ENCODE measurements around the gene SERINC4.
A peak's percentile ranks its signal among the peaks of the same experiment; 100 is the strongest.
"Not testable (repeated sequence)": the region's sequence is repeated elsewhere in the genome, so short reads cannot be mapped to it uniquely, and the experiment has no call there.

Gene SERINC4

DNA sequence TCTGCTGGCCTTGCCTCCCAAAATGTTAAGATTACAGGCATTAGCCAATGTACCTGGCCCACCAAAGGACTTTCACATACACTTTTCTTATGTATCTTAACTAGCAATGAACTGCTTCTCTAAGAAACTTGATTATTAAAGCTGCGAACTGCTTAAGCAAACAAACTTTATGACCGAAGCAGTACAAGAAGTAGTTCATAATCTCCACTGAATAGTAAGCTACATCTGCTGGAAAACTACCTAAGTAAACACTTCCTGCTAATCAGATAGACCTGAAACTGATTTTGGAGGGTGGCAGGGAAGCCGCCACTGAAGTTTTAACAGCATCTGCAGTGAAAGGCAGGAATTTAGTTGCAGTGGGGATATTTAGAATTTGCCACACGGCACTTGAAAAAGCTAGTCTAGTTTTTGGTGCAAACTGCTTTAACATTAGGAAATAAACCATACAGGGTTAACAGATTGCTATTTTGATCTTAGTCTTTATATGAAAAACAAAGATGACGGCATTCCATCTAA, 8.5 kb upstream of the SERINC4 start:
- TF ChIP-seq GABPA (IDR thresholded peaks at IDR 0.05; ENCODE audit: low read depth) (no peak), SPI1 (IDR thresholded peaks at IDR 0.05; ENCODE audit: borderline replicate concordance, low read depth) (no peak), POLR2AphosphoS5 (IDR thresholded peaks at IDR 0.05; ENCODE audit: low read depth) (no peak)
- TF ChIP-seq, protein P1, sequence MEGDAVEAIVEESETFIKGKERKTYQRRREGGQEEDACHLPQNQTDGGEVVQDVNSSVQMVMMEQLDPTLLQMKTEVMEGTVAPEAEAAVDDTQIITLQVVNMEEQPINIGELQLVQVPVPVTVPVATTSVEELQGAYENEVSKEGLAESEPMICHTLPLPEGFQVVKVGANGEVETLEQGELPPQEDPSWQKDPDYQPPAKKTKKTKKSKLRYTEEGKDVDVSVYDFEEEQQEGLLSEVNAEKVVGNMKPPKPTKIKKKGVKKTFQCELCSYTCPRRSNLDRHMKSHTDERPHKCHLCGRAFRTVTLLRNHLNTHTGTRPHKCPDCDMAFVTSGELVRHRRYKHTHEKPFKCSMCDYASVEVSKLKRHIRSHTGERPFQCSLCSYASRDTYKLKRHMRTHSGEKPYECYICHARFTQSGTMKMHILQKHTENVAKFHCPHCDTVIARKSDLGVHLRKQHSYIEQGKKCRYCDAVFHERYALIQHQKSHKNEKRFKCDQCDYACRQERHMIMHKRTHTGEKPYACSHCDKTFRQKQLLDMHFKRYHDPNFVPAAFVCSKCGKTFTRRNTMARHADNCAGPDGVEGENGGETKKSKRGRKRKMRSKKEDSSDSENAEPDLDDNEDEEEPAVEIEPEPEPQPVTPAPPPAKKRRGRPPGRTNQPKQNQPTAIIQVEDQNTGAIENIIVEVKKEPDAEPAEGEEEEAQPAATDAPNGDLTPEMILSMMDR (IDR thresholded peaks at IDR 0.05; ENCODE audit: insufficient read depth, low read length), result no peak
- TF ChIP-seq, protein P2, sequence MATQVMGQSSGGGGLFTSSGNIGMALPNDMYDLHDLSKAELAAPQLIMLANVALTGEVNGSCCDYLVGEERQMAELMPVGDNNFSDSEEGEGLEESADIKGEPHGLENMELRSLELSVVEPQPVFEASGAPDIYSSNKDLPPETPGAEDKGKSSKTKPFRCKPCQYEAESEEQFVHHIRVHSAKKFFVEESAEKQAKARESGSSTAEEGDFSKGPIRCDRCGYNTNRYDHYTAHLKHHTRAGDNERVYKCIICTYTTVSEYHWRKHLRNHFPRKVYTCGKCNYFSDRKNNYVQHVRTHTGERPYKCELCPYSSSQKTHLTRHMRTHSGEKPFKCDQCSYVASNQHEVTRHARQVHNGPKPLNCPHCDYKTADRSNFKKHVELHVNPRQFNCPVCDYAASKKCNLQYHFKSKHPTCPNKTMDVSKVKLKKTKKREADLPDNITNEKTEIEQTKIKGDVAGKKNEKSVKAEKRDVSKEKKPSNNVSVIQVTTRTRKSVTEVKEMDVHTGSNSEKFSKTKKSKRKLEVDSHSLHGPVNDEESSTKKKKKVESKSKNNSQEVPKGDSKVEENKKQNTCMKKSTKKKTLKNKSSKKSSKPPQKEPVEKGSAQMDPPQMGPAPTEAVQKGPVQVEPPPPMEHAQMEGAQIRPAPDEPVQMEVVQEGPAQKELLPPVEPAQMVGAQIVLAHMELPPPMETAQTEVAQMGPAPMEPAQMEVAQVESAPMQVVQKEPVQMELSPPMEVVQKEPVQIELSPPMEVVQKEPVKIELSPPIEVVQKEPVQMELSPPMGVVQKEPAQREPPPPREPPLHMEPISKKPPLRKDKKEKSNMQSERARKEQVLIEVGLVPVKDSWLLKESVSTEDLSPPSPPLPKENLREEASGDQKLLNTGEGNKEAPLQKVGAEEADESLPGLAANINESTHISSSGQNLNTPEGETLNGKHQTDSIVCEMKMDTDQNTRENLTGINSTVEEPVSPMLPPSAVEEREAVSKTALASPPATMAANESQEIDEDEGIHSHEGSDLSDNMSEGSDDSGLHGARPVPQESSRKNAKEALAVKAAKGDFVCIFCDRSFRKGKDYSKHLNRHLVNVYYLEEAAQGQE (IDR thresholded peaks at IDR 0.05; ENCODE audit: insufficient replicate concordance, low read depth), result no peak
- no peak for DNase-seq (ENCODE audit: low read depth in 1 of 2, low spot score in 1 of 2)
- Histone ChIP-seq H3K27me3 (ENCODE audit: insufficient read depth, poor library complexity, severe bottlenecking) (no peaks in the 10 kb centered on the region), H3K4me3 (replicated peaks; ENCODE audit: insufficient read depth, low read length) (no peak overlapping the region), H3K27ac (replicated peaks) (no peak overlapping the region)

GRCh38 chr15:43802676-43803075, 2.7 kb upstream of the SERINC4 start:
- H3K4me3 ChIP-seq (replicated peaks; ENCODE audit: insufficient read depth, low read length); DNase-seq (ENCODE audit: low read depth in 1 of 2, low spot score in 1 of 2); H3K27me3 ChIP-seq (ENCODE audit: insufficient read depth, poor library complexity, severe bottlenecking); H3K27ac ChIP-seq (replicated peaks): not testable (repeated sequence)

- peak; percentile 67 to 93 for DNase-seq (ENCODE audit: low read depth in 1 of 2, low spot score in 1 of 2)
- Histone ChIP-seq H3K27me3 (ENCODE audit: insufficient read depth, poor library complexity, severe bottlenecking) (no peaks in the 10 kb centered on the region), H3K27ac (replicated peaks) (peak within 1 kb of the TSS; percentile 80), H3K4me3 (replicated peaks; ENCODE audit: insufficient read depth, low read length) (peak within 1 kb of the TSS; percentile 98)
- TF ChIP-seq, protein P2 (IDR thresholded peaks at IDR 0.05; ENCODE audit: insufficient replicate concordance, low read depth), result no peak
- TF ChIP-seq GABPA (IDR thresholded peaks at IDR 0.05; ENCODE audit: low read depth) (peak; percentile 85), SPI1 (IDR thresholded peaks at IDR 0.05; ENCODE audit: borderline replicate concordance, low read depth) (peak; percentile 36; the same call in 1 of the 2 replicates), POLR2AphosphoS5 (IDR thresholded peaks at IDR 0.05; ENCODE audit: low read depth) (peak; percentile 93)
- TF ChIP-seq, protein P1 (IDR thresholded peaks at IDR 0.05; ENCODE audit: insufficient read depth, low read length), result no peak
Observed at GRCh38 chr15:43800286-43801141, 494 bp upstream of the SERINC4 start, which contains the start of gene HYPK. Gene HYPK, plus strand, starts transcription at chr15:43800599. Its CDS starts 24 bp downstream, at chr15:43800623.

DNA sequence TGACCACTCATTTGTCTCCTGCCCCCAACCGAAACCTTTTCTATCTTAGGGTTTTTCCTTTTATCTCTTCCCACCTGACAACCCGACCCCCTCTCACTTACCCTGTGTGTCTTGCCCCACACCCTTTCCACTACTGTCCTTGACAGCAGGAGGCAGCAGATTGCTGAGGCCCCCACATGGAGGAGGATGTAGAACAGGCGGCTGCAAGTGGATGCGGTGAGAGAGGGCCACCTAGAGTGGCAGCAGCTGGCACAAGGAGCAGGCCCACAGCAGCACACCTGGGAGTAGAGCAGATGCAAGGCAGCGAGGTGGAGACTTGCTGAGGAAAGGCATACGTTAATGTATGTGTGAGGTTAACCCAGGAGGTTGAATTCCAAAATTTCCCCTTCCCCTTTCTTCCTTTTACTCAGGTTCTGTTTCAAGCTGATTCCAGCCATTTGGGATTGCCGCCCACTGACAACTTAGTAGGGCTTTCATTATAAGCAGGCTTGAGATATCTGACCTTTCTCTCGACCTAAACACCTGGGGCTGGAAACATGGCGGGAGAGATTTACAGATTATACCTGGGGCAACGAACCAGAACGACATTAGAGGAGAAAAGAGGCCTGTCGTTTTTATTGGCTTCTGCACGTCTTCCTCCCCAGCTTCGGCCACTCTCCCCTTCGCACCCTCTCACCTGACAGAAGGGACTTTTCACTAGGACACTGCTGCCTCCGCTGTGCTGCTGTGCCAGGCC, 643 bp downstream of the SERINC4 start:
- Histone ChIP-seq H3K27ac (replicated peaks) (peak overlapping the region; percentile 80; the same call in 1 of the 2 replicates), H3K27me3 (ENCODE audit: insufficient read depth, poor library complexity, severe bottlenecking) (no peaks in the 10 kb centered on the region), H3K4me3 (replicated peaks; ENCODE audit: insufficient read depth, low read length) (no peak overlapping the region)
- no peak for DNase-seq (ENCODE audit: low read depth in 1 of 2, low spot score in 1 of 2)
- TF ChIP-seq, protein P1 (IDR thresholded peaks at IDR 0.05; ENCODE audit: insufficient read depth, low read length), result no peak
- TF ChIP-seq POLR2AphosphoS5 (IDR thresholded peaks at IDR 0.05; ENCODE audit: low read depth), result no peak
- TF ChIP-seq, protein P2 (IDR thresholded peaks at IDR 0.05; ENCODE audit: insufficient replicate concordance, low read depth), result no peak
- no peak for TF ChIP-seq SPI1 (IDR thresholded peaks at IDR 0.05; ENCODE audit: borderline replicate concordance, low read depth)
- TF ChIP-seq GABPA (IDR thresholded peaks at IDR 0.05; ENCODE audit: low read depth), result no peak

All from HL-60 (cell line).